Choroid plexus epithelial cell (primary cell): Measurements from ENCODE around the gene GDF10.

ENCODE experiments used
- DNase-seq: peaks from one replicate; pipeline ENCODE4 v3.0.0-alpha.2; 2010; ENCODE audit warnings: low read depth
- H3K4me3 ChIP-seq: 2 replicates; pipeline ENCODE4 v1.5.1; 2011; ENCODE audit warnings: low read depth, mild to moderate bottlenecking, control low read depth, low read length, moderate library complexity
- CTCF ChIP-seq: conservative IDR thresholded peaks from 2 replicates; pipeline ENCODE4 v1.5.1; 2011; ENCODE audit warnings: low read depth, mild to moderate bottlenecking, control low read depth, inconsistent platforms, low read length, moderate library complexity

The GDF10 gene

GRCh38 chr10:47312663-47312995, 12.6 kb downstream of the GDF10 start:
- TF ChIP-seq CTCF, result no peak
- no peak overlapping the region for H3K4me3 ChIP-seq
- DNase-seq, result no peak

GRCh38 chr10:47314416-47314970, 14.5 kb downstream of the GDF10 start:
- TF ChIP-seq CTCF, result no peak
- no peak overlapping the region for H3K4me3 ChIP-seq
- no peak for DNase-seq

- TF ChIP-seq CTCF, result no peak
- H3K4me3 ChIP-seq, result no peak overlapping the region
- DNase-seq, result no peak
Observed at GRCh38 chr10:47315421-47315820, 15.4 kb downstream of the GDF10 start.

GRCh38 chr10:47316131-47316530, 16.1 kb downstream of the GDF10 start:
- H3K4me3 ChIP-seq, result no peak overlapping the region
- no peak for DNase-seq
- TF ChIP-seq CTCF, result no peak

GRCh38 chr10:47317251-47317650, 17.3 kb downstream of the GDF10 start:
- H3K4me3 ChIP-seq, result no peak overlapping the region

GRCh38 chr10:47318706-47319105, 18.7 kb downstream of the GDF10 start:
- TF ChIP-seq CTCF, result no peak
- DNase-seq, result no peak

More at GRCh38 chr10:47317251-47317650, 17.3 kb downstream of the GDF10 start:
- TF ChIP-seq CTCF, result no peak
- no peak for DNase-seq

GRCh38 chr10:47319784-47320183, 19.8 kb downstream of the GDF10 start:
- no peak overlapping the region for H3K4me3 ChIP-seq
- DNase-seq, result no peak
- TF ChIP-seq CTCF, result no peak

More at GRCh38 chr10:47318706-47319105, 18.7 kb downstream of the GDF10 start:
- no peak overlapping the region for H3K4me3 ChIP-seq
